NCI-H1436 treated with DMSO at 0.1 percent for 48 hours (cell line): ENCODE measurements around the gene MGLL.

Experiments used
- DNase-seq: peaks from one replicate; lab custom pipeline; 2025; lab: John Stamatoyannopoulos, UW

MGLL gene

GRCh38 chr3:127822041-127822681 lies at the start of gene MGLL:
MGLL (minus strand) TSS chr3:127822515; CDS start chr3:127822318, 197 bp downstream.
- no peak for DNase-seq

DNA sequence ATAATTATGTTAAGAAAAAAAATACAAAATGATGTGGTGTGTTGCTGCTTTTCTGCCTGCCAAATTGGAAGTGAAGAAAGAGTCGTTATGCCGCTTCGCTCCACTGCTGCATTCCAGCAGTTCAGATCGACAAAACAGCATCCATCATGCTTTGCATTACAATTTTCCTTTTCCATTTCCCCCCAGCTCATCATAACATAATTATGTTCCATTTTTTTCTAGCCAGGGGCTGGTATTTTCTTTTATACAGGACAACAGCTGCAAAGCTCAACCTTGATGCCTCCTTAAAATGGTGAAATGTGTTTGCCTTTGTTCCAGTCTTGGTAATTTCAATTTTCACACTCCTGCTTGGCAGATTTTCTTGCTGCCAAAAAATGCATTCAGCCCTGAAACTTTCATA lies 47.8 kb upstream of the MGLL start:
- no peak for DNase-seq

- no peak for DNase-seq
These were observed 45.7 kb upstream of the MGLL start for GRCh38 chr3:127867986-127868385.

- DNase-seq: no peak
These were observed 45.1 kb upstream of the MGLL start for GRCh38 chr3:127867412-127867811.

- DNase-seq: no peak
These were observed 43.6 kb upstream of the MGLL start for GRCh38 chr3:127865941-127866340.

GRCh38 chr3:127860211-127860696 lies 37.9 kb upstream of the MGLL start:
- DNase-seq: no peak

GRCh38 chr3:127859730-127860129 lies 37.4 kb upstream of the MGLL start:
- no peak for DNase-seq

- no peak for DNase-seq
These were observed 36.6 kb upstream of the MGLL start for GRCh38 chr3:127858937-127859336.

DNA sequence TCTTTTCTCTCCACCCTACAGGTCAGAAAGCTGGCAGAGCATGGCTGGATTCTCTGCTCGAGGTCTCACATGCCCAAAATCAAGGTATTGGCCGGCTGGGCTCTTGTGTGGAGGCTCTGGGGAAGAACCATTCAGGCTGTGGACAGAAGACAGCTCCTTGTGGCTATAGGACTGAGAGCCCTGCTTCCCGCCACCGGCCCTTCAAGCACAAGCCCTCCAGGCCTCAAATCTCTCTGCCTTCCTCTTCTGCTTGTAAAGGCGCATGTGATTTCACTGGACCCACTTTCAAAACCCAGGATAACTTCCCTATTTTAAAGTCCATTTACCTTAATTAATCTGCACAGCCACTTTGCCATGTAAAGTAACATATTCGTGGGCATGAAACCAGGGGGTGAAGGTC lies 36.2 kb upstream of the MGLL start:
- no peak for DNase-seq

DNA sequence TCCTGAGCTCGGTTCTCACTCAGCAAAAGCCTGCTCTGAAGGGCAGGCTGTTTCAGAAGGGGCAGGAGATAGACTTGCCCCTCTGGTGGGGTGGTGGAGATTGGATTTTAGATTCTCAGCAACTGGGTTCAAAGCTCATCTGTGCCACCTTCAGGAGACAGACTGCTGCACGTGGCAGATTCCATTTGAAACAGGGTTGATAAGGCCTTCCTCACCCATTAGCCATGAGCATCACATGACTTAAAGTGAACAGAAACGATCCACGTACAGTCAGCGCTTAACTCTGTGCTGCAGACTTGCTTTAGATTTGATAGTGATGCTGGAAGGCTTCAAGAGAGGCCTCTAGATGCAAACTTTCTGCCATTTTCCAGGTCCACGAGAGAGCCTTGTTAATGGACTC lies 35.0 kb upstream of the MGLL start:
- no peak for DNase-seq

- no peak for DNase-seq
These were observed 34.5 kb upstream of the MGLL start for GRCh38 chr3:127856801-127857200.

GRCh38 chr3:127855246-127855645 lies 32.9 kb upstream of the MGLL start:
- no peak for DNase-seq

GRCh38 chr3:127853681-127854080 lies 31.4 kb upstream of the MGLL start:
- no peak for DNase-seq

DNA sequence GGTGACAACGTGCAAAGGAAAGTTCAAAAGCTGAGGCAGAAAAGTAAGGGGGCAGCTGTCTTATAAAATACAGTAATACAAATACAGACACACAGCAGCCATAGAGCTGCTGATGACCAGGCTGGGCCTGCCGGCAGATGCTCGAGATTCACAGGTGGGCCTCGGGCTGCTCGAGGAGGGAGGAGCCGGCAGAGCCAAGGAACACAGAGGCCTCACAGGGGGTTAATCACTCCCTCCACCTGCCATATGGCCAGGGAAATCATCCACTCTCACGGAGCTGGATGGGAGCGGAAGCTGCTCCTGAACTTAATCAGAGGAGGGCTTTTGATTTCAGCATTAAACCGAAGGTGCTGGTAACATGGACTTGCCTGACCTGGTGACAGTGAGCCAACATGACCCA lies 29.6 kb upstream of the MGLL start:
- no peak for DNase-seq

DNA sequence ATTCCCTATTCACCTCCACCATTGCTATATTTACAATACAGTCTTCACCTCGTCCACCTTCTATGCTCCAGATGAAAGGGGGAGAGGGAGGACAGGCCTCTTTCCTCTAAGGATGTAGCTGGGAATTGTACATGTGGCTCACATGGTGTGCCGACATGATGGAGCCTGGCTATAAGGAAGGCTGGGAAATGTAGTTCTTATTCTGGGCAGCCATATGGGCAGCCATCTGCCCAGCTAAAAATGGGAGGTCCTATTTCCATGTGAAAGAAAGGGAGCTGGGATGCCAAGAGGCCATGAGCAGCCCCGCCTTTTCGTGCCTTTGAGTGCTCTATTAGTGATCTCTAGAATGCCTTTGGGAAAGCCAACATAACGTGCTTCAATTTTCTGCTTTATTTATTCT lies 27.1 kb upstream of the MGLL start:
- no peak for DNase-seq

GRCh38 chr3:127848131-127849129 lies 26.1 kb upstream of the MGLL start:
- DNase-seq: no peak

- DNase-seq: no peak
These were observed 25.0 kb upstream of the MGLL start for GRCh38 chr3:127847236-127847720.

GRCh38 chr3:127846576-127846975 lies 24.3 kb upstream of the MGLL start:
- no peak for DNase-seq

DNA sequence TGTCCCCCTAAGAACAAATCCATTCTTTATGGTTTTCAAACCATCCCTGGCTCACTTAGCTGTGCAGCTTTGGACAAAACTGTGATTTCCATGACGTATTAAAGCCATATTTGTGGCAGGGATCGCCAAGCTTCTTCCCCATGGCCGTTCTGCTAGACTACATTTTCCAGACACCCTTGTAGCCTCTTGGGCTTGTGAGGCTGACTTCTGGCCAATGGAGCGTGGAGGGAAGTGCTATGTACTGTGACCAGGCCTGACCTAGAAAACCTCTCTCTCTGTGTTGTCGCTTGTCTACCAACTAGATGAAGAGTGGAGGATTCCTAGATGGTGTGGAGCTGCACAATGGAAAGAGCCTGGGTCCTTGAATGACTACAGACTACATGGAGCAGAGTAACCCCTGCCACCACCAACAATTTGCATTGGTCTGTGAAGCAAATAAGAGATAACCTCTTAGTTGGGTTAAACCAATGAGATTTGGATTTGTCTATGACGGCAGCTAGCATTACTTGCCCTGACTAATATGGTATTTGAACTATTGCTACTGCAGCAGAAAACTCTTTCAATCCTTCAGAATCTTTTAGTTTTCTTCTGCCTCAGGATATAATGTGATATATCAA lies 22.1 kb upstream of the MGLL start:
- no peak for DNase-seq

GRCh38 chr3:127840671-127841070 lies 18.4 kb upstream of the MGLL start:
- no peak for DNase-seq

DNA sequence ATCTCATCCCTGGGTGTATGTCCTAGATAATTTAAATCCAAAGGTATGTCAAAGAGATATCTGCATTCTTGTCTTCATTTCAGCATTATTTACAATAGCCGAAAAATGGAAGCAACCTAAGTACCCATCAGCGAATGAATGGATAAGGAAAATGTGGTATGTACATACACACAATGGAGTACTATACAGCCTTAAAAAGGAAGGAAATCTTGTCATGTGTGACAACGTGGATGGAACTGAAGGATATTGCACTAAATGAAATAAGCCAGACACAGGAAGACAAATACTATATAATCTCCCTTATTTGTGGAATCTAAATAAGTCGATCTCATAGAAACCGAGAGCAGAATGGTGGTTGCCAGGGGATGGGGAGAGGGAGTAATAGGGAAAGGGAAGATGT lies 16.8 kb upstream of the MGLL start:
- no peak for DNase-seq
